GM19463 (cell line): ENCODE measurements around the gene ZNF761.

Source experiments
- ATAC-seq: cut with Tn5 transposase; IDR thresholded peaks from one replicate; pipeline ENCODE4 v1.9.1; 2021; ENCODE audit warnings: mild to moderate bottlenecking, moderate library complexity; ENCODE audit not compliant: unreplicated experiment

ZNF761 gene

DNA sequence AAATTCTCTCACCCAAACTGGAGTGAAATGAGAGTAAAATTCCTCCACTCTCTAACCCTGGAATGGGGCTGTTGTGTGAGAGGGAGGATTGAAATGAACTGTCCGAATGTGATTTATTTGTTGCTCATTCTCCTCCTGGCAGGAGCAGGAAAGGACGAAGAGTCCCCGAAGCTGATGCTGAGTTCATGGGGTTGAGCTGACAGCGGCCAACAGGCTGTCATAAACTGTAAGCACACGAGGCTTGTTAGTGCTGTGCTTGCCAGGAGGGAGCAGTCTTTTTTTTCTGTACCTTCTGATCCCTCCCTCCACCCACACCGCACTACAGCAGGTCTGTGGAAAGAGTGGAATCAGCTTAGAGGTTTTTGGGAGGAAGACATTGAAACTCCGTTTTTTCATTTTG is 73.1 kb downstream of the ZNF761 start:
- no peak for ATAC-seq

DNA sequence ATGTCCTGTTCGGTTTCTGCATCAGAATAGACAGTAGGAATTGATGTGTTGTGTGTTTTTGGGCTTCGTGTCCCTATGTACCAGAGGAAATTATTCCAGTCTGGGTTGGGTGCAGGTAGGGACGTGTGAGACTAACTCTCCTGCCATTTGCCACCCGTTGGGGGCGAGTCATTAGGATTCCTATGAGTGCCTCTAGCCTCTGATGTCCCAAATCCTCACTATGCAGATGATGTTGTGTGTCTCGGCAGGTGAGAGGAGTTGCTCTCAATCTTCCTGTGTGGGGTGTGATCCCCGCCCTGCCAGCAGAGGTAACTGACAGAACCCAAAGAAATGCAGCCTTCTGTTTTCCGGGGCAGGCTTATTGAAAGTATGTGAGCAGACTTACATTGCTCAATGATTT is 74.9 kb downstream of the ZNF761 start:
- no peak for ATAC-seq
